ENCODE results near the gene CUX1.
"Not testable (repeated sequence)": the region's sequence is repeated elsewhere in the genome, so short reads cannot be mapped to it uniquely, and the experiment has no call there.

The CUX1 gene

DNA sequence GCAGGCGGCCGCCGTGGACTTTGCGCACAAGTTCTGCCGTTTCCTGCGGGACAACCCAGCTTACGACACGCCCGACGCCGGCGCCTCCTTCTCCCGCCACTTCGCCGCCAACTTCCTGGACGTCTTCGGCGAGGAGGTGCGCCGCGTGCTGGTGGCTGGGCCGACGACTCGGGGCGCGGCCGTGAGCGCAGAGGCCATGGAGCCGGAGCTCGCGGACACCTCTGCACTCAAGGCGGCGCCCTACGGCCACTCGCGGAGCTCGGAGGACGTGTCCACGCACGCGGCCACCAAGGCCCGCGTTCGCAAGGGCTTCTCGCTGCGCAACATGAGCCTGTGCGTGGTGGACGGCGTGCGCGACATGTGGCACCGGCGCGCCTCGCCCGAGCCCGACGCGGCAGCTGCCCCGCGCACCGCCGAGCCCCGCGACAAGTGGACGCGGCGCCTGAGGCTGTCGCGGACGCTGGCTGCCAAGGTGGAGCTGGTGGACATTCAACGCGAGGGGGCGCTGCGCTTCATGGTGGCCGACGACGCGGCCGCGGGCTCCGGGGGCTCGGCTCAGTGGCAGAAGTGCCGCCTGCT lies 483.3 kb downstream of the CUX1 start:
- H3K4me3 ChIP-seq (ENCODE audit: low read depth, low read length): no peak overlapping the region
- in situ Hi-C loops (cut with HindIII; ENCODE audit: low sequenced_read_pairs): no loop called here
- TF ChIP-seq, protein P1, sequence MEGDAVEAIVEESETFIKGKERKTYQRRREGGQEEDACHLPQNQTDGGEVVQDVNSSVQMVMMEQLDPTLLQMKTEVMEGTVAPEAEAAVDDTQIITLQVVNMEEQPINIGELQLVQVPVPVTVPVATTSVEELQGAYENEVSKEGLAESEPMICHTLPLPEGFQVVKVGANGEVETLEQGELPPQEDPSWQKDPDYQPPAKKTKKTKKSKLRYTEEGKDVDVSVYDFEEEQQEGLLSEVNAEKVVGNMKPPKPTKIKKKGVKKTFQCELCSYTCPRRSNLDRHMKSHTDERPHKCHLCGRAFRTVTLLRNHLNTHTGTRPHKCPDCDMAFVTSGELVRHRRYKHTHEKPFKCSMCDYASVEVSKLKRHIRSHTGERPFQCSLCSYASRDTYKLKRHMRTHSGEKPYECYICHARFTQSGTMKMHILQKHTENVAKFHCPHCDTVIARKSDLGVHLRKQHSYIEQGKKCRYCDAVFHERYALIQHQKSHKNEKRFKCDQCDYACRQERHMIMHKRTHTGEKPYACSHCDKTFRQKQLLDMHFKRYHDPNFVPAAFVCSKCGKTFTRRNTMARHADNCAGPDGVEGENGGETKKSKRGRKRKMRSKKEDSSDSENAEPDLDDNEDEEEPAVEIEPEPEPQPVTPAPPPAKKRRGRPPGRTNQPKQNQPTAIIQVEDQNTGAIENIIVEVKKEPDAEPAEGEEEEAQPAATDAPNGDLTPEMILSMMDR (IDR thresholded peaks at IDR 0.05; ENCODE audit: low read depth, low read length): peak; percentile 16

DNA sequence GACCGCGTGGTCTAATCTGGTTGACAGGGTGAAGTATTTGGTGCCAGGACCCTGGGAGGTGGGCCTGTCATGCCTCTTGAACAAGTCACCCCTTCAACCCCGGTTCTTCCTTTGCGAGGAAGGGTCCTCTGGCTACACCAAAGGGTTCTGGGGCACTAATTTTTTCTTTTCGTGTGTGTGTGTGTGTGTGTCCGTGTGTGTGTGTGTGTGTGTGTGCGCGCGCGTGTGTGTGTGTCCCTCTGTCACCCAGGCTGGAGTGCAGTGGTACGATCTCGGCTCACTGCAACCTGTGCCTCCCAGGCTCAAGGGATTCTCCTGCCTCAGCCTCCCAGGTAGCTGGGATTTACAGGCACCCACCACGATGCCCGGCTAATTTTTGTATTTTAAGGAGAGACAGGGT lies 483.9 kb downstream of the CUX1 start:
- in situ Hi-C loops (cut with HindIII; ENCODE audit: low sequenced_read_pairs); H3K4me3 ChIP-seq (ENCODE audit: low read depth, low read length); DNase-seq (ENCODE audit: low read depth, low spot score): not testable (repeated sequence)

More for the DNA sequence above, 483.3 kb downstream of the CUX1 start:
- DNase-seq (ENCODE audit: low read depth, low spot score): no peak

DNA sequence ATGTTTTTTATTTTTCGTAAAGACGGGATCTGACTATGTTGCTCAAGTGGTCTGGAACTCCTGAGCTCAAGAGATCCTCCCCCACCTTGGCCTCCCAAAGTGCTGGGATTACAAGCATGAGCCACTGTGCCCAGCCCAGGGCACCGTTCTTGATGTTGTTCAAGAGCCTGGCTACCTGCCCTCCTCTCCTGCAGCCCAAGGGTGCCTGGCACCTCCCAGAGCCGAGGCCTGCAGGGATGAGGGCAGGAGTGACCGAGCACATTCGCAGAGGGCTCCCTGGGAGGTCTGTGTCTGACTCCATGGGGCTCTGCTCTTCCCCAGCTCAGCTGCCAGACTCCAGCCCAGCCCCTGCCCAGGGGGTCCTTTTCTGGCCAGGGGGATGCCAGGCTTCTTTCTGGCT lies 484.6 kb downstream of the CUX1 start:
- no peak overlapping the region for H3K4me3 ChIP-seq (ENCODE audit: low read depth, low read length)
- DNase-seq (ENCODE audit: low read depth, low spot score): no peak
- TF ChIP-seq, protein P1 (IDR thresholded peaks at IDR 0.05; ENCODE audit: low read depth, low read length): no peak
- in situ Hi-C loops (cut with HindIII; ENCODE audit: low sequenced_read_pairs): no loop called here

DNA sequence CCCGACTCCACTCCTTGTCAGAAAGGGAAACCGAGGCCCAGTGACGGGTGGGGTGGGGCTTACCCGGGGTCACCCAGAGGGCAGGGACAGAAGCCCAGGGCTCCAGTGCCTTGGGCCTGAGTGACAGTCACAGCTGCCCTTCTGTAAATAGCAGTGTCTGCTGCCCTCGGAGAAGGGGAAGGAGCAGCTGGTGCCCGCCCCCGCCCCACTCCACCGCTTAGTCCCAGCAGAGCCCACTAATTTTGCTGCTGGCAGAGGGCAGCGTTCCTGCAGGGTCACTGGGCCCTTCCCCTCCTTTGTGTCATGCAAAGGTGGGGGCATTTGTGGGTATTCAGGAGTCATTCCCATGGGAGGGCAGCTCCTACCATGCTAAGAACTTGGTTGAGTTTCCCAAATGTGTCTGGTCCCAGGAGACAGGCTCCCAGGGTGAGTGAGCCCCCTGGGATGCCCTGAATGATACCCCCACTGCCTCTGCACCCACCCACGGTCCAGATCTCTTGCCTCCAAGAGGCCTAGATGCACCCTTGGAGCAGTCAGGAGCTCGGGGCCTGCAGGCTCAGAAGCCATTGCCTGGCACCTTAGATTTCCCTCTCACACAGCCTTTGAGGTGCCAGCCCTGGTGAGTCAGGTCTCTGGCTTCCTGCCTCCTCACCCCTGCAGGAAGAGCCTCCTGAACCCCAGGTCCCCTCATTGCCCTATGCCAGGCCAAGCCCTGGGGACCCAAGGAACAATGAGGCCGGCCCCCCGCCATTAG lies 486.4 kb downstream of the CUX1 start:
- TF ChIP-seq, protein P1 (IDR thresholded peaks at IDR 0.05; ENCODE audit: low read depth, low read length): no peak
- no peak for DNase-seq (ENCODE audit: low read depth, low spot score)
- H3K4me3 ChIP-seq (ENCODE audit: low read depth, low read length): no peak overlapping the region
- in situ Hi-C loops (cut with HindIII; ENCODE audit: low sequenced_read_pairs): no loop called here

DNA sequence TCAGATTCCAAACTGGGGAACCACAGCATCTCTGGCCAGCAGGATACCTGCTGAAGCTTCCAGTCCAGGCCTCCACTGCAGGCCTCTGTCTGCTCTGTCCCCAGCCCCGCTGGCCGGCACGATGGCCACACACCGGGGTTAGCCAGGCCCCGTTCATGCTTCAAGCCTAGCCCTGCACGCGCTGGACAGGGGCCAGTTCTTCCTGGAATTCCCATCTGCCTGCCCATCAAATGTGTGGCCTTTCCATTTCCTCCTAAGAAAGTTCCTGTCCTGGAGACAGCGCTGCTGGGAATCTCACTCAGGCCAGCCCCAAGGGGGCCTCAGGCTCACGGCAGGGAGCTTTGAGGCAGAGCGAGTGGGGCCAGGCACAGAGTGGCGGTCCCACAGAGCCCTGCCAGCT lies 487.2 kb downstream of the CUX1 start:
- H3K4me3 ChIP-seq (ENCODE audit: low read depth, low read length): no peak overlapping the region
- TF ChIP-seq, protein P1 (IDR thresholded peaks at IDR 0.05; ENCODE audit: low read depth, low read length): no peak
- in situ Hi-C loops (cut with HindIII; ENCODE audit: low sequenced_read_pairs): no loop called here
- DNase-seq (ENCODE audit: low read depth, low spot score): no peak

DNA sequence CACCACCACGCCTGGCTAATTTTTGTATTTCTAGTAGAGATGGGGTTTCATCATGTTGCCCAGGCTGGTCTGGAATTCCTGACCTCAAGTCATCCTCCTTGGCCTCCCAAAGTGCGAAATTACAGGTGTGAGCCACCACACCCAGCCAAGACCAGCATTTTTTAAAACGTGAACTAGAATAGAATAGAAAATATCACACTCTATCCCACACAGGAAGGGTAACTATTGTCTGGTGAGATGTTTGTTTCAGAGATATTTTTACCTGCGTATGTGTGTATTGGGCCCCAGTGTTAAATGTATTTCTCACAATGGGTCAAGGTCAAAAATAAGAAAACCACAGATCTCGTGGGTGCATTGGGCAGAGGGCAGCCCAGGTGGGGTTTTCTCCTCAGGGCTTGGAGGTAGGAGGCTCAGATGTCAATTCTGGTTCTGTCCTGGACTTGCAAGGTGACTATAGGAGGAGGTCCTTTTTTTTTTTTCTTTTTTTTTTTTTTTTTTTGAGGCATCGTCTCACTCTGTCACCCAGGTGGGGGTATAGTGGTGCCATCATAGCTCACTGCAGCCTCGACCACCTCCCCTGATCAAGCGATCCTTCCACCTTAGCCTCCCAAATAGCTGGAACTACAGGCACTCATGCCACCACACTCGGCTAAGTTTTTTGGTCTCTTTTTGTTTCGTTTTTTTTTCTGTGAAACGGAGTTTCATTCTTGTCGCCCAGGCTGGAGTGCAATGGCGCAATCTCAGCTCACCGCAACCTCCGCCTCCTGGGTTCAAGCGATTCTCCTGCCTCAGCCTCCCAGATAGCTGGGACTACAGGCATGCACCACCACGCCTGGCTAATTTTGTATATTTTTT lies 488.2 kb downstream of the CUX1 start:
- no peak for DNase-seq (ENCODE audit: low read depth, low spot score)
- H3K4me3 ChIP-seq (ENCODE audit: low read depth, low read length): no peak overlapping the region
- TF ChIP-seq, protein P1 (IDR thresholded peaks at IDR 0.05; ENCODE audit: low read depth, low read length): no peak
- in situ Hi-C loops (cut with HindIII; ENCODE audit: low sequenced_read_pairs): no loop called here
